HG02970 (cell line): Measurements from ENCODE around the gene PPIF.
"Not testable (repeated sequence)": the region's sequence is repeated elsewhere in the genome, so short reads cannot be mapped to it uniquely, and the experiment has no call there.

Experiments used
- ATAC-seq: cut with Tn5 transposase; IDR thresholded peaks from one replicate; pipeline ENCODE4 v1.9.1; 2021; ENCODE audit warnings: mild to moderate bottlenecking, moderate library complexity, moderate number of reproducible peaks; ENCODE audit not compliant: unreplicated experiment, low FRiP score

Gene PPIF

GRCh38 chr10:79329529-79329928 lies 17.7 kb upstream of the PPIF start:
- no peak for ATAC-seq

- no peak for ATAC-seq
These were observed 16.0 kb upstream of the PPIF start for GRCh38 chr10:79331226-79331625.

DNA sequence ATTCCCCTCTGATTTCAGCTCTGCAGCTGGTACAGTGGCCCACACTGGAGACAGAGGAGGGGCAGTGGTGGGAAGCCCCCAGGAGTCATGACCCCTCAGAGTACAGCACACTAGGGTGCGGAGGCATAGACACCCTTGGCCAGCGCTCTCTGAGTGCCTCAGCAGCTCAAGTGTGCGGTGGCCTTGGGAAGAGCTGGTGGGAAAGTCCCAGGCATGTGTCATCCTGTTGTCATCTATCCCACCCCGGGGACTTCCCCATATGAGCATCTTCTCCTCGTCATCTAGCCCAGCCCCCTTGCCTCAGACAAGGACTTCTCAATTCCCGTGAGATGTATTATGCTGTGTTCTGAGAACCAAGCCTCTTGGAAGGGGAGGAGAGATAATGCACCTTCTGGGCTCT lies 15.6 kb upstream of the PPIF start:
- peak; percentile 51 for ATAC-seq

DNA sequence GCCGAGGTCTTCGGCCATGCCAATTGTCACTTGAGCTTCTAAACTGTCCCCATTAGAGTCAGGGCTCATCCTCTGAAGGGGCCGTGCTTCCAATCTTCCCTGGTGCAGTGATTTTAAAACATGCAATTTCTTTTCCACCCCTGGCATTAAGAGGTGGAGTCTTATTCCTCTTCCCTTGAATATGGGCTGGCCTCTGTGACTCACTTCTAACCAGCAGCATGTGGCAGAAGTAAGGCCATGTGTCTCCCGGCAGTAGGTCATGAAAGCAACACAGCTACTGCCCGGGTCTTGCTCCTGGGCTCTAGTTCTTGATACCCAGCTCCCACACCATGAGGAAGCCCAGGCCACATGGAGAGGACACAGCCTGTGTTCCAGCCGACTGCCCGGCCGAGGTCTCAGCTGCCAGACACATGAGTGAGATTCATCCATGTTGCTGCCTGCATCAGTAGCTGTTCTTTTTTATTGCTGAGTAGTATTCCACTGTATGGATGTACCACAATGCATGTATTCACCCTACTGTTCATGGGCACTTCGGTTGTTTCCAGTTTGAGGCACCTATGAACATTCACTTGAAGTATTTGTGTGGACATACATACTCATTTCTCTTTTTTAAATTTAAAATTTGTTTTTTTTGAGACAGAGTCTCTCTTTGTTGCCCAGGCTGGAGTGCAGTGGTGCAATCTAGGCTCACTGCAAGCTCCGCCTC lies 14.5 kb upstream of the PPIF start:
- ATAC-seq, result not testable (repeated sequence)

DNA sequence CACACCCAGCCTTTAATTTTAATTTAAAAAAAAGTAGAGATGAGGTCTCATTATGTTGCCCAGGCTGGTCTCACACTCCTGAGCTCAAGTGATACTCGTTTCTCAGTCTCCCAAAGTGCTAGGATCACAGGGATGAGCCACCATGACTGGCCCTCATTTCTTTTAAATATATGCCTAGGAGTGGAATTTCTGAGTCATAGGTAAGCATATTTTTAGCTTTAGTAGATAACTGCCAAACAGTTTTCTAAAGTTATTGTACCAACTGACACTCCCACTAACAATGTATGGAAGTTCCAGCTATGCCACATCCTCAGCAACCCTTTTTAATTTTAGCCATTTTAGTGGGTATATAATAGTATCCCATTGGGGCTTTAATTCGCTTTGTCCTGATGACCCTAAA lies 13.8 kb upstream of the PPIF start:
- no peak for ATAC-seq

- ATAC-seq, result no peak
These were observed 12.7 kb upstream of the PPIF start for GRCh38 chr10:79334573-79334972.

- ATAC-seq, result no peak
These were observed 12.2 kb upstream of the PPIF start for GRCh38 chr10:79335094-79335469.

DNA sequence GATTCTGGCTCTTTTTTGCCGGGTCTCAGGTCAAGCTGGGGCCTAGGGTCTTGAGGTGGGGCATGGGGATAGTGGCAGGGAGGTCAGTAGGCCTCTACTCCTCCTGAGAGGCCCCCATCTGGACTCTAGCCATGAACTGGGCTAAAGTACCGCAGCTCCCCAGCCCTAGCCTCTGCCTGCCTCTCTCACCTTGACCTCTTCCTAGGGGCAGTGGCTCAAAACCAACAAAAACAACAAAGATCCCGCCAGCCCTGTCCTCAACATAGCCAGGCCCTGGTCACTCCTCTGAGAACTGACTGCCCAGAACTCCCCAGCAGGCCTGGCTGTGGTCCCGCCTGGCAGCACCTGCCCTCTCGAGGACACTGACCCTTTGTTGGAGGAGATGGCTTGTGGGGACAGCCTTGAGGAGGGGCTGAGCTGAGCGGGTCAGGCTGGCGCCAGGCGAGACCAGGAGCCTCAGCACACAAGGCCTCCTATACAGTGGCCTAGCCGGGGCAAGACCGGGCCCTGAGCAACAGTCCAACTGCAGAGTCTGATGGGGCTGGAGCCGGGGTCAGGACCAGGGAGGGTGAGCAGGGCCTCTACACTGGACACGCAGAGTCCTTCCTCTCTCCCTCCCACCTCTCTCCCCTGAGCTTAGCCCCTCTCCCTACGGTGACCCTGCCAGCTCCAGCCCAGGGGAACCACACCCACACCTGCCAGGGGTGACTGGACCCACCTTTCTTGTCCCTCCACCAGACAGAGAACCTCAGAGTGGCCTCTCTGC lies 11.6 kb upstream of the PPIF start:
- ATAC-seq, result no peak

DNA sequence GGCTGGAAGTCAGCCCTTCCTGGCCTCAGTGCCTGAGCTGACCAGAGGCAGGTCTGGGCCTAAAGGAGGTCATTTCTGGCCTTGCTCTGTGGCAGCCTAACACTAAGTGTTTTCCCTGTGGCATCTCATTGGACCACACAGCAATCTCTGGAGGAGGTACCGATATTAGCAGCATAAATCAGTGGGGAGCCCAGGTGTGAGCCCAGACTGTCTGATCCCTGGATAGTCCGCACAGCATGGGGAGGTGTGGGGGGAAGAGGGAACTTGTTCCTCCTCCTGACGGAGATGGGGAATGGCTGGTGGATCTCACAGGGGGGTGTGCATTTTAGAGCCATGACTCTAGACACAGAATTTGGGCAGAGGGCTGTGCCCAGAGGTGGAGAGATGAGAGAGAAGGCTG lies 11.0 kb upstream of the PPIF start:
- no peak for ATAC-seq

DNA sequence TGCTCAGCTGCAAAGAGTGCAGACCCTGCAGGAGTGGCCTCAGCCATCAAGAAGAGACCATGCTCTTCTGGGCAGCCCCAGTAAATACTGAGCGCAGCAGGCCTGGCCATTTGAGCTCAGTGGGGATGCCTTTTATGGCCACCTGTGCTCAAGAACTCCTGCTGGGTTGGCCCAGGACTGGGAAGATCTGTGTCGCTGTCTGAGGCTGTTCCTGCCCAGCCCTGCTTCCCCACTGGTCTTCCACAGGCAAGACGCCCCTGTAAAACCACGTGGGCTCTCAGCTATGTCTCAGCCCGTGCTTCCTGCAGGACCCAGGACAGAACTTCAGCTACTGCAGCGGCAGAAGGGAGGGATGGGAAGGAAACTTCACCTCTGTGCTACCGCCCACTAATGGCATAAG lies 10.5 kb upstream of the PPIF start:
- no peak for ATAC-seq

GRCh38 chr10:79337783-79338469 lies 9.3 kb upstream of the PPIF start:
- not testable (repeated sequence) for ATAC-seq

- no peak for ATAC-seq
These were observed 8.0 kb upstream of the PPIF start for GRCh38 chr10:79339266-79339665.

- ATAC-seq, result no peak
These were observed 6.5 kb upstream of the PPIF start for GRCh38 chr10:79340646-79341244.

DNA sequence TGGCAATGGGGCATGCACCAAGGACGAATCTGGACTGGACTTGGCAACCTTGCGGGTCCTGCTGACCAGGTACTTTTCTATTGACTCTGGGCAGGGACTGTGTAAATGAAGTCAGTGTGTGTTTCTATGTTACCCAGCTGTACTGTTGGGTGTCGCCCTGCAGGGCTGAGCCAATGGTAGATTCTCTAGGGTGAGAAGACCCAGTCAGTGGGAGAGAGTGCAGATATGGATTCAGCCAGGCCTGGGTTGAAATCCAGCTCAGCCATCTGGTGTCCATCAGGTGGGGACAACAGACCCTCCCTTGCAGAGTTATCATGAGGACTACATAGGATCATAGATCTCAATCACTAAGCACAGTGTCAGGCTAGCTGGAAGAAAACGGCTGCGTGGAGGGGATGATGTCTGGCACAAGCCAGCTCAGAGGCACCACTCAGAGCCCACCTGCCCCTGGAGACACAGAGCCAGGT lies 4.9 kb upstream of the PPIF start:
- no peak for ATAC-seq

- ATAC-seq, result no peak
These were observed 4.3 kb upstream of the PPIF start for GRCh38 chr10:79342811-79343561.

- no peak for ATAC-seq
These were observed 2.6 kb upstream of the PPIF start for GRCh38 chr10:79344502-79345195.

DNA sequence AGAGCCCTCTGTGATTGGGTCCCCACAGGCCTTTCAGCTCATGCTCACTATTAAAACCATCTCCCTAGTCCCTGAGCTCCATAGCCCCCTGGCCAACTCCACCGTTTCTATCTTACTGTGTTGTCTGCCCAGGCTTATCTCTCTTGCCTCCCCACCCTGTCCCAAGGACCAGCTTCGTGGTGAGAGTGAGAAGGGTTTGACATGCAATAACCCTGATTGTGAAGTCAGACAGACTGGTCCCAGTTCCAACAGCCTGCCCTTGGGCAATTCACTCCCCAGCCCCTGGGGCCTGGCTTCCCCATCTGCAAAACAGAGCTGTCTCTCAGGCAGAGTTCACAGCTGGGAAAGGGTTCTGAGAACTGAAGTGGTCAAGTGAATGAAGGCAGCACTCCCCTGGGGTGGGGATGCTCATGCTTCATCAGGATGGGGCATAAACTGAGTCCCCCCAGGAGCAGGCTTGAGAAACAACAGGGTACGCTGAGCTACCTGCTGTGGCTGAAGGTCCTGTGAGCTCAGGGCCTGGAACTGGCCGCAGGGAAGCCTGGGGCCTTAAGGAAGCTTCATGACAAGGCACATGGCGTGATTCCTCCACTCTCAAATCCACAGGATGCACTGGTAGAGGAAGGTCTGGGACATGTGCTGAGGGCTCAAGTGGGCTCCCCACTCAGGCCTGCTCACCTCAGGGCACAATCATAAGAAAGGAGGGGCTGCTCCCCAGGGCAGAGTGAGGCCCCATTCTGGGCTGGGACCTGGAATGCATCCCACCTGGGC lies 1.8 kb upstream of the PPIF start:
- ATAC-seq, result no peak

GRCh38 chr10:79346012-79346340 lies 1.3 kb upstream of the PPIF start:
- no peak for ATAC-seq
